DMS53 treated with DMSO at 0.1 percent for 48 hours (cell line): ENCODE data around the gene ZNF780A.
"Not testable (repeated sequence)": the region's sequence is repeated elsewhere in the genome, so short reads cannot be mapped to it uniquely, and the experiment has no call there.

ENCODE experiments used
- DNase-seq: peaks from one replicate; lab custom pipeline; 2025; ENCODE audit not compliant: unreplicated experiment; lab: John Stamatoyannopoulos, UW

Gene ZNF780A

DNA sequence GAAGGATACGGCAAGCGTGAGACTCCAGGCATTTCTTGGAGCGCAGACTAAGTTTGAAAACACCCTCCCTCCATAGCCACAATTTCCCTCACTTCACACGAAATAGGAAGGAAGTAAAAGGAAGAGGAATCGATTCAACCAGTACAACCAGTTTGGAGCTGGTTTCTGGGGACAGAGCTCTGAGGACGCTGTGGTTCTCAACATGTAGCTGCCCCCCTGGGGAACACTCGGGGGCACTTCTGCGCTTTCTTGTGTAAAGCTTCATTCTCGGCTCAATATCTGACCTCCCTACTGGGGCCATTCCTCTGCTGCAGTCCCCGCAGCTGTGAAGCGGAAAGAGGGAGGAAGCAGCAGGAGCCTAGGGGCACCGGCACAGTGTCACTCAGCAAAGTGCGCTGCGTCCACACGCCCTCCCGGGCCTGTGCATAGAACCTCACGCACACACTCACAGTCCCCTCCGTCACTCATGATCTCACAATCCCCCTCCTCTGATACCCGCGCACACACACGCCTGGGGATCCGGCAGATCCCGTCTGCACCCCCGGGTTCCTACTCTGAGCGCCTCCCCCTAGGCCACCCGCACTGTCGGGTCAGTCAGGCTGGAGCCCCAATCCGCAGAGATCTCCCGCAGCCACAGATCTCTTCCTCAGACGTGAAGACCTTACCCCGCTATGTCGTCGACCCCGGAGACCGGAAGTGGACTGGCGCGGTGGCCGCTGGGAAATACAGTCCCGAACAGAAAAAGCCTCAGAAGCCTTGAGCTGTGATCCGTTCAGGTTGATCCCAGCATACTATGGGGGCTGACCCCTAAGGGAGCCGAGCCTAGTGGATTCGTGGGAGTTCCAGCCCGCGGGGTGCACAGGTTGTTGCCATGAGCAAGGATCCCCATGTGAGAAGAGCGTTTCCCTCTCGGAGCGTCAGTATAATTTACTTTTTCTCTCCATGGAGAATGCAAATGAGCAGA lies at the start of gene ZNF780A:
Gene ZNF780A, minus strand, starts transcription at position 703 of the 964 bp plus-strand sequence. CDS start 6,190 bp downstream, outside the sequence.
- peak; percentile 62 for DNase-seq

DNA sequence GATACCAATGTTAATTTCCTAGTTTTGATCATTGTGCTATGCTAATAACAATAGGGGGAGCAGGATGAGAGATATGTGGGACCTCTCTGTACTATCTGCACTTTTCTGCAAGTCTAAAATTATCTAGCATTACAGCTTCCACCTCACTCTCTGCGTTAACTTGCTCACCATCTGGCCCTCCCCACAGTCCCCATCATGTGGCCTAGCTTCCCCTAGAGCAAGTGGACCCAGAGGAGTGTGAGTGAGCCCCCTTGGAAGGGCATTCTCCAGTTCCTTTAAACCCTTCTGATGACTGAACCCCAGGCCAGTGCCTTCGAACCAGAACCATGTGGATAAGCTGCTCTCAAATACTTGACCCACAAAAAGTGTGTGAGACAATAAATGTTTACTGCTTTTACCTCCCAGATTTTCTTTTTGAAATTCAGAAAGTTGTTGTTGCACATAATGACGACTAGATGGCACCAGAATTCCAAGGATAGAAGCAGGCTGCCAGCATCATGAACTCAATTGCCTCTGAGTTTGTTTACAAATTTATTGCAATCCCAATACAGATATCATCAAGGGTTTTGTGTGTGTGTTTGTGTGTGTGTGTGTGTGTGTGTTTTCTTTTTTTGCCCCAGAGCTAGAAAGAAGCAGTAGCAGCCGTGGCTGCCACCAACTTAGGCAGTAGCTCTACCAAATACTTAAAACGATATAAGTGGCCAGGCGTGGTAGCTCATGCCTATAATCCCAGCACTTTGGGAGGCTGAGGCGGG lies 49.0 kb upstream of the ZNF780A start:
- DNase-seq: peak; percentile 83

DNA sequence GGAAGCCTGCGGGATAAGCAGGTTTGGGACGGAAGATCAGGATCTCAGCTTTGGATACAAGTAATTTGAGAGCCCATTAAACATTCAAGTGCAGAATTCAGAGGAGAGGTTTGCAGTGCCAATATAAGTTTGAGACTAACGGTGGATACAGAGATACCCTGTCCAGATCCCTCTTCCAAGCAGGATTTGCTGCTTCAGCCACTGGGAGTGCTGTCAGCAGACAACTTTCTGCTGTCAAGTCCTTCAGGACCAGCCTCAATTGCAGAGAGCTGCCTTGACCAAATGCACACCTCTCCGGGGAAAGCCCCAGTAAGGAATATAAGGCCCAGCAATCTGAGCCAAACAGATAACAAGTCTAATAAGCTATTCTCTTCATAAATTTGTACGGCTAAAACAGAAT lies 46.1 kb upstream of the ZNF780A start:
- no peak for DNase-seq

DNA sequence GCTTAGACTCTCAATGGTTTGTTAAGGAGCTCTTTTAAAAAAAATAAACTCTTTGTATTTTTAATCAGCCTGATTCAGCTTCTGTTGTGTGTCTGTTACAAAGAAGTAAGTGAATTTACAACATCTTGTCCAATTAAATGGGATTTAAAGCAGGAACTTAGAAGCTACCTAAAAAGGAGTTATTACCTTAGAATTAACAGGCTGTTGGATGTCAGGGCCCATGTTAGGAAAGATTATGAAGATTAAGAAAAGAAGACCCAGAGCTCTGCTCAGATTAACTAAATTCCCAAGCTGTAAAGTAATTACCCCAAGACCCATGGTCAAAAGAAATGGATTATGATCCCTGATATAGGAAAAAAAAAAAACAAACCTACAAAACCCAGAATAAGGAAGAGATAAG lies 44.1 kb upstream of the ZNF780A start:
- DNase-seq: no peak

DNA sequence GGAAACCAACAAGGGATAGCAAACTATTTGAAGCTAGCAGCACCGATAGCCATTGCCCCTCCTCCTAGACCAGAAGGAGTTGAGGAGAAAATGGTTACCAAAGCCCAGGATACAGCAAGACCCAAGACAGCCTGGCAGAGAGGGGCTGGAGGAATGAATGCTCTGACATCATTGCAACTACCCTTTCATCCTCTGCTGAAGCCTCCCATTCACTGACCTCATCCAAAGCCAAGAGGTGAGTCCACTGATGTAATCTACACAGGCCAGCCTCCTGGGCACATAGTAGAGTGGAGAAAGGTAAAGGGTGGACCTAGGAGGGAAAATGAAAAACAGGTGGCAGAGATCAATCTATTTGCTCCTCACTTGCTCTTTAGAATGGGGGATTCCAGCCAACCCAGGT lies 42.7 kb upstream of the ZNF780A start:
- DNase-seq: no peak

DNA sequence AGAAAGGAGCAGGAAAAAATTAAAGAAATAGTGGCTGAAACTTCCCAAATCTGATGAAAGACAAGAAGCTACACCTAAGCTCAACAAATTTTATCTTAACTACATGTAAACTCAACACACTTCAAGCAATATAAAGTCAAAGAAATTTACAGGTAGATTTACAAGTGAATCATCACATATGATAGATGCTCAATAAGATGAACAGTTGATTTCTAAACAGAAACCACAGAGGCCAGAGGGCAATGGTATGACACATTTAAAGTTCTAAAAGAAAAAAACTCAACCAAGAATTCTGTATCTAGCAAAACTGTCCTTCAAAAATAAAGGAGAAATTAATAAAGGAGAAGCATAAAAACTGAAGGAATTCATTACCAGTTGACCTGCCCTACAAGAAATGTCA lies 39.3 kb upstream of the ZNF780A start:
- no peak for DNase-seq

DNA sequence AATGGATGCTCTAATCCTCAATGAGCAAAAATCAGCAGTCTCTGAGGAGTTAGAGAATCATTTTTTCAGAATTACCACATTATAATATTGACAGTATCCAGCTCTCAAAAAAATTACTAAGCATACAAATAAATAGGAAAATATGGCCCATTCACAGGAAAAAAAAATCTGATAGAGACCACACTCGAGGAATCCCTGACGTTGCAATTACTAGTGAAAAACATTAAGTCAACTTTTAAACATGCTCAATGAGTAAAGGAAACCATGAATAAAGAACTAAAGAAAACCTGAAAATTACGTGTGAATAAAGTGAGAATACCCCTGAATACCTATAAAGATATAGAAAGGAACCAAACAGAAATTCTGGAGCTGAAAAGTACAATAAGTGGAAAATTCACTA lies 38.7 kb upstream of the ZNF780A start:
- DNase-seq: no peak

DNA sequence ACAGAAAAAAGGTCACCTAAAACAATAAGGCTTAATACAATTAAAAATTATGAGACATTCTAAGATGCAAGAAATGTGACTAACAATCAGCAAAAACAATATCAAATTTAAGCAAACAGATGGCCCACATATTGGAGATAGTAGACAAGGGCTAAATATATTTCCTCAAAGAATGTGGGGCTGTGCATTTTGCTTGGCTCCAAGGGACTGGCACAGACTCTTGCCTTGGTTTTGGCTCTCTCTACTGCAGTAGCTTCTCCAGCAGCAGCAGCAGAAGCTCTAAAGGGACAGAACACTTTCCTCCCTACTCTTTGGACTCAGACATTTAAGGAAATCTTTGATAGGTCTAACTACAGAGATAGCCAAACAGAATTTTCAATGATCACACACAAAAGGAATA lies 38.2 kb upstream of the ZNF780A start:
- DNase-seq: no peak

DNA sequence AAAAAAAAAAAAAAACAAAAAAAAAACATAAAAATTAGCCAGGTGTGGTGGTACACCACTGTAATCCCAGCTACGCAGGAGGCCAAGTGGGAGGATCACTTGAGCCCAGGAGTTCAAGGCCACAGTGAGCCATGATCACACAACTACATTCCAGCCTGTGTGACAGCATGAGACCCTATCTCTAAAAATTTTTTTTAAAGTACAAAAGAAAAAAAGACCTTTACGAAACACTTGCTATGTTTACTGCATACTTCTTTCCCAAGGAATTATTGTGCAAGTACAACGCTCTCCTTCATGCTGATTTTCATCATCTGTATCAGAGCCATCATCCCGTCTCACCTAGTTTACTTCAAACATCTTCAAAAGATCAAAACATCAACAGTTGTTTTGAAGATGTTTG lies 28.6 kb upstream of the ZNF780A start:
- no peak for DNase-seq

DNA sequence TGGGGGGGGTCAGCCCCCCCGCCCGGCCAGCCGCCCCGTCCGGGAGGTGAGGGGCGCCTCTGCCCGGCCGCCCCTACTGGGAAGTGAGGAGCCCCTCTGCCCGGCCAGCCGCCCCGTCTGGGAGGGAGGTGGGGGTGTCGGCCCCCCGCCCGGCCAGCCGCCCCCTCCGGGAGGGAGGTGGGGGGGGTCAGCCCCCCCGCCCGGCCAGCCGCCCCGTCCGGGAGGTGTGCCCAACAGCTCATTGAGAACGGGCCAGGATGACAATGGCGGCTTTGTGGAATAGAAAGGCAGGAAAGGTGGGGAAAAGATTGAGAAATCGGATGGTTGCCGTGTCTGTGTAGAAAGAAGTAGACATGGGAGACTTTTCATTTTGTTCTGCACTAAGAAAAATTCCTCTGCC lies 27.9 kb upstream of the ZNF780A start:
- DNase-seq: not testable (repeated sequence)

DNA sequence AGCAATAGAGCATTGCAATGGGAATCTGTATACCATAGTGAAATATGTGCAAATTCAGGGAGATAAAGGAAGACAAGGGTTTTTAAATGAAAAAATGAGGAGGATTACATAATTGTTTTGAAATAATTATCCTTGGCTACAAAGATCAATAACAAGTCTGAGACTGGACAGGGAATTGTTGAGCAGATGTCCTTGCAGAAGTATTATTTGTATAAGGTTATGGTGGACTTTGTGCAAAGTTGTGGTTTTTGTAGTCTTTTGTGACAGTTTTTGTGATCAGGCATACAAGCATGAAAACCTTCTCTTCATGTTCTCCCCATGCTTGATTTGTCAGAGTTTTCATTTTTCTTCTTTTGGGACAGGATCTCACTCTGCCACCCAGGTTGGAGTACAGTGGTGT lies 25.3 kb upstream of the ZNF780A start:
- no peak for DNase-seq

DNA sequence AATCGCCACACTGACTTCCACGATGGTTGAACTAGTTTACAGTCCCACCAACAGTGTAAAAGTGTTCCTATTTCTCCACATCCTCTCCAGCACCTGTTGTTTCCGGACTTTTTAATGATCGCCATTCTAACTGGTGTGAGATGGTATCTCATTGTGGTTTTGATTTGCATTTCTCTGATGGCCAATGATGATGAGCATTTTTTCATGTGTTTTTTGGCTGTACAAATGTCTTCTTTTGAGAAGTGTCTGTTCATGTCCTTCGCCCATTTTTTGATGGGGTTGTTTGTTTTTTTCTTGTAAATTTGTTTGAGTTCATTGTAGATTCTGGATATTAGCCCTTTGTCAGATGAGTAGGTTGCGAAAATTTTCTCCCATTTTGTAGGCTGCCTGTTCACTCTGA lies 23.4 kb upstream of the ZNF780A start:
- DNase-seq: not testable (repeated sequence)

DNA sequence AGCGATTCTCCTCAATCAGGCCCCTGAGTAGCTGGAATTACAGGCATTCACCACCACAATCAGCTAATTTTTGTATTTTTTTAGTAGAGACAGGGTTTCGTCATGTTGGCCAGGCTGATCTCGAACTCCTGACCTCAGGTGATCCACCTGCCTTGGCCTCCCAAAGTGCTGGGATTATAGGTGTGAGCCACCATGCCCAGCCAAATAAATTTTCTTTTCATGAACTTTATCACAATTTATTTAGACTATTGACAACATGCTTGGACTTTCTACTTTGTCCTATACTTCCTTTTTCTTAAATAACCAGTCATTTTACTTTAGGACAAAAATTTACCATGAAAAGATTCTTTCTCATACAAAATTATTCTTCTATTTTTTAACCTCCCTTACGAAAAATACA lies 21.5 kb upstream of the ZNF780A start:
- not testable (repeated sequence) for DNase-seq

DNA sequence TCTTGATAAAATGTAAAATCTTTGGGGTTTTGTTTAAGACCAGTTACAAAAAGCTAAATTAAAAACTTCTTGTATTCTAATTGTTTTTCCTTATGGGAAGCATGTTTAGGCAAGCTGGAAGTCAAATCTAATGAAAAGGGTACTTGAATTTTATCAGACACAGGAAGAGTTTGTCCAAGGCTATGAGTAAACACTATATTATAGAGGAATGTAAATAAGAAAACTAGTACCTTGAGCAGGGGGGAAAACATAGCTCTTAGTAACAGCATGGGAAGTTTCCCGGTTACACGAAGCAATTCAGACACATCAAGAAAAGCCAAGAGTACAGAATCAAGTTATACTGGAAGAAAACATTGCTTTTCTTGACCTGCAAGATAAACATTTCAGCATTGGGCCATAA lies 19.8 kb upstream of the ZNF780A start:
- no peak for DNase-seq

DNA sequence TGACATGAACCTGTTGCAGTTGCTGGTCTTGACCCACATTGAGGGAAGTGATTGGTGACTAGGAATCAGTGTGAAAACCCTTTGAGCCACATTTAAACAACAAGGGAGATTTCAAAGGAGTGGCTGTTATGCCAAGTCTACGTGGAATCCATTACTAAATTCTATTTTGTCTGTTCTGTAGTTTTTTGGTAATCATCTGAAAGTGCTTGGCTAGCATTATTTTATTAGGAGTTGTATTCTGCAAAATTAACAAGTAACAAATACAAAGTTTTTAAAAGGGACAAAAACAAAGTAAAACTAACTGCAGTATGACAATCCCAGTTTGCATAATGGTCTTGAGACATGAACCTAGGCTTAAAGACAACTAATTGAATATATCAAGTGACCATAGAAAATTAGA lies 14.0 kb upstream of the ZNF780A start:
- no peak for DNase-seq

DNA sequence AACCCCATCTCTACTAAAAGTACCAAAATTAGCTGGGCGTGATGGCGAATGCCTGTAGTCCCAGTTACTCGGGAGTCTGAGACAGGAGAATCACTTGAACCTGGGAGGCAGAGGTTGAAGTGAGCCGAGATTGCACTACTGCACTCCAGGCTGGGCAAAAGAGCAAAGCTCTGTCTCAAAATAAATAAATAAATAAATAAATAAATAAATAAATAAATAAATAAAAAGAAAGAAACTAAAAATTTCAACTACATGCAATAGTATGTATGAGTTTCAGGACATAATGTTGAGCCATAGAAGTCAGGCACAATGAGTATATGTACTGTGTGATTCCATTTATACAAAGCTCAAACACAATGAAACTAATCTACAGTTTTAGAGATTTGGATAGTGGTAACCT lies 12.9 kb upstream of the ZNF780A start:
- no peak for DNase-seq

DNA sequence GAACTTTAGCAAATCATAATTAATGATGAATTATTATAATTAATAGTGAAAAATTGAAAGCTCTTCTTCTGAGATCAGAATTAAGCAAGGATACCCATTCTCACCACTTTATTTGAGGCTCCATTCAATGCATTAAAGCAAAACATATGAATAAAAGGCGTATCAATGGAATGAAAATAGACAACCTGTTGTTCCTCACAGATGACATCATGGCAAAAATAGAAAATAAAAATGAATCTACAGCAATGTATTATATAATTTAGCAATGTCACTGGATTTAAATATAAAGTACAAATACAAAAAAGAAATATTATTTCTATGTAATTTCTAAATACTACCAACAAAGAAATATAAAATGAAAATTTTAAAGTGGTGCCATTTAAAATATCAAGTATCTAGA lies 11.1 kb upstream of the ZNF780A start:
- no peak for DNase-seq

DNA sequence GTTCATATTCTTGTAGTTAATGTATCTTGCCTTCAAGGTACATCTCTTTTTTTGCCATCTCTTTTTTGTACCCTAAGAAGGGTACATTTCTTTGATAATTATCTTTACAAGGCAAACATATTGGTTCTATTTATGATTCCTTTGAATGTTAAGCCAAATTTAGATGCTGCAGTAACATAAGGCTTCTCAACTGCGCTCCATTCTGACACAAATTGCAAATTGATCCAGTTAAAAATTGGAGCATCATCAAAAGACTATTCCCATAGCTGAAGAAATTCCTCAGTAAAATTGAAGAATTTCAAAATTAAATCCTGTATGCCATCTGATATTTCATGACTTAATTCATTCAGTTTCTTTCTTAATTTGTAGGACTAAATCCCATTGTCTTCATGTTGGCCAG lies 2.7 kb upstream of the ZNF780A start:
- no peak for DNase-seq

DNA sequence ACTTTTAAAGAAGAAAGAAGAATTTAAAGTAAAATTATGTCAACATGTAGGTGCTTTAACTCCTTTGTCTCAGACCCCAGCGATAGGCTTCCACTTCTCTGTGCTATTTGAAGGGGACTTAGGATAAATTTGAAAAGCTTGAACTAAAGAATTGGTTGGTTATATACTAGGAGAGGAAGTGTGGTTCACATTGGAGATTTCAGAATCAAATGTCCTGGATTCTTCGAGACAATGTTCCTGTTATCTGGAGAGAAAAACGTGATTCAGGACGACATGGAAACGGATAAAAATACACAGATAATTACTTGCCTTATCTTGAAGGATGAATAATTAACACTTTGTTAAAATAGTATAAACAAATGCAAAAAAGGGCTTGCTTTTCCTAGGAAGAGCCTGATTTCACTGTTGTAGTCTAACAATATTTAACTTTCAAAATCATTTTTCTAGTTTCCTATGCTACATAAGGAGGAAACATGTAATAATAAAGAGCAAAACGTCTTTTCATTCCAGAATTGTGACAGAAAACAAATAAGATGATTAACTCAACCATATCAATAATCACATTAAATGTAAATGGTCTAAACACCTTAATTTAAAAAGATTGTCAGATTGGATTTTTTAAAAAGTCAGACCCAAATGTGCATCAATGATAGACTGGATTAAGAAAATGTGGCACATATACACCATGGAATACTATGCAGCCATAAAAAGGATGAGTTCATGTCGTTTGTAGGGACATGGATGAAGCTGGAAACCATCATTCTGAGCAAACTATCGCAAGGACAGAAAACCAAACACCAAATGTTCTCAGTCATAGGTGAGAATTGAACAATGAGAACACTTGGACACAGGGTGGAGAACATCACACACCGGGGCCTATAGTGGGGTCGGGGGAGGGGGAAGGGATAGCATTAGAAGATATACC lies 724 bp upstream of the ZNF780A start:
- no peak for DNase-seq

DNA sequence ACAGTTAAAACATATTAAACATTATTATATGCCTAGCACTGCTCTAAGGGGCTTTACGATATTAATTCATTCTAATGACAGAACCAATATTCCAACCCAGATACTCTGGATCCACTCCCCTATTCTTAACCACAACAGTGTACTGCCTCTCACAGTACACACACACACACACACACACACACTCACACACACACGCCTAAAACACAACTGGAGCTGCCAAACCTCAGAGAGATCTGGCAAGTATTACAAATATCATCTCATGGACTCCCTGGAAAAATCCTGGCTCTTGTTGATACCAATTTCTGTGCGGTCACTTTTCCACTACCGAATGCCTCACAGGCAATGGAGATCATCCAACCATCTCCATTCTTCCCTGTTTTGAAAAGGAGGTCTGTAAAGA lies 1.3 kb downstream of the ZNF780A start:
- no peak for DNase-seq
